Brain microvascular endothelial cell (primary cell): ENCODE data around the gene ADCY7.

ENCODE experiments used
- DNase-seq: peaks from one replicate; pipeline ENCODE4 v3.0.0-alpha.2; 2020
- H3K27ac ChIP-seq: fragments of 250-450 bp; sonication (Bioruptor Pico); 2 replicates; pipeline ENCODE4 v1.5.1; 2020; ENCODE audit warnings: mild to moderate bottlenecking, moderate library complexity
- H3K27me3 ChIP-seq: fragments of 250-450 bp; sonication (Bioruptor Pico); replicated peaks from 2 replicates; pipeline ENCODE4 v1.5.1; 2020; ENCODE audit warnings: mild to moderate bottlenecking
- H3K36me3 ChIP-seq: fragments of 250-450 bp; sonication (Bioruptor Pico); replicated peaks from 2 replicates; pipeline ENCODE4 v1.5.1; 2020; ENCODE audit warnings: mild to moderate bottlenecking
- H3K4me3 ChIP-seq: 2 replicates; pipeline ENCODE4 v1.5.1; 2011; ENCODE audit warnings: low read depth, mild to moderate bottlenecking, control low read depth, low read length, moderate library complexity
- in situ Hi-C: cut with HindIII; loops from 2 replicates; pipeline ENCODE4 v1.10.0; 2017; ENCODE audit warnings: low sequenced_read_pairs, low pct_ligation_motif_present
- TF ChIP-seq, protein P1 (sequence below): IDR thresholded peaks from 2 replicates; pipeline ENCODE4 v1.5.1; 2011; ENCODE audit warnings: low read depth, mild to moderate bottlenecking, moderate library complexity, low read length, control low read depth, inconsistent platforms; ENCODE audit errors: missing control alignments

Gene ADCY7

GRCh38 chr16:50247906-50248608 is 18.3 kb upstream of the ADCY7 start:
- Histone ChIP-seq H3K36me3 (no peaks in the 10 kb centered on the region), H3K27ac (no peak overlapping the region), H3K4me3 (no peak overlapping the region), H3K27me3 (no peaks in the 10 kb centered on the region)
- in situ Hi-C loops: no loop called here
- DNase-seq: no peak
- TF ChIP-seq, protein P1, sequence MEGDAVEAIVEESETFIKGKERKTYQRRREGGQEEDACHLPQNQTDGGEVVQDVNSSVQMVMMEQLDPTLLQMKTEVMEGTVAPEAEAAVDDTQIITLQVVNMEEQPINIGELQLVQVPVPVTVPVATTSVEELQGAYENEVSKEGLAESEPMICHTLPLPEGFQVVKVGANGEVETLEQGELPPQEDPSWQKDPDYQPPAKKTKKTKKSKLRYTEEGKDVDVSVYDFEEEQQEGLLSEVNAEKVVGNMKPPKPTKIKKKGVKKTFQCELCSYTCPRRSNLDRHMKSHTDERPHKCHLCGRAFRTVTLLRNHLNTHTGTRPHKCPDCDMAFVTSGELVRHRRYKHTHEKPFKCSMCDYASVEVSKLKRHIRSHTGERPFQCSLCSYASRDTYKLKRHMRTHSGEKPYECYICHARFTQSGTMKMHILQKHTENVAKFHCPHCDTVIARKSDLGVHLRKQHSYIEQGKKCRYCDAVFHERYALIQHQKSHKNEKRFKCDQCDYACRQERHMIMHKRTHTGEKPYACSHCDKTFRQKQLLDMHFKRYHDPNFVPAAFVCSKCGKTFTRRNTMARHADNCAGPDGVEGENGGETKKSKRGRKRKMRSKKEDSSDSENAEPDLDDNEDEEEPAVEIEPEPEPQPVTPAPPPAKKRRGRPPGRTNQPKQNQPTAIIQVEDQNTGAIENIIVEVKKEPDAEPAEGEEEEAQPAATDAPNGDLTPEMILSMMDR: no peak

DNA sequence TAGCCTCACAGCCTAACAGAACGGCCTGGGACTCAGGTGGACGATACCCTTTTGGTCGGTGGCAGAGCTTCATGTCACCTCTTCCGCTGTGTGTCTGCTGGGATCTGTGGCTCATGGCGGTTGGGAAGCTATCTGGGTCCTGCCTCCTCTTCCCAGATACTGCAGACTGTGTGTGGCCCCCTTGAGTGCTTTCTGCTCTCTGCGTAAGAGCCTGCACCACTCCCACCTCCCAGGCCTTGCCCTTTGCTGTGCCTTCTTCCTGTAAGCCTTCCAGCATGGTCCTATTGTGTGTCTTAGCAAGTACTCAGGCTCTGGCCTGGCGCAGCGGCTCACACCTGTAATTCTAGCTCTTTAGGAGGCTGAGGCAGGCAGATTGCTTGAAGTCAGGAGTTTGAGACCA is 17.5 kb upstream of the ADCY7 start:
- TF ChIP-seq, protein P1: no peak

DNA sequence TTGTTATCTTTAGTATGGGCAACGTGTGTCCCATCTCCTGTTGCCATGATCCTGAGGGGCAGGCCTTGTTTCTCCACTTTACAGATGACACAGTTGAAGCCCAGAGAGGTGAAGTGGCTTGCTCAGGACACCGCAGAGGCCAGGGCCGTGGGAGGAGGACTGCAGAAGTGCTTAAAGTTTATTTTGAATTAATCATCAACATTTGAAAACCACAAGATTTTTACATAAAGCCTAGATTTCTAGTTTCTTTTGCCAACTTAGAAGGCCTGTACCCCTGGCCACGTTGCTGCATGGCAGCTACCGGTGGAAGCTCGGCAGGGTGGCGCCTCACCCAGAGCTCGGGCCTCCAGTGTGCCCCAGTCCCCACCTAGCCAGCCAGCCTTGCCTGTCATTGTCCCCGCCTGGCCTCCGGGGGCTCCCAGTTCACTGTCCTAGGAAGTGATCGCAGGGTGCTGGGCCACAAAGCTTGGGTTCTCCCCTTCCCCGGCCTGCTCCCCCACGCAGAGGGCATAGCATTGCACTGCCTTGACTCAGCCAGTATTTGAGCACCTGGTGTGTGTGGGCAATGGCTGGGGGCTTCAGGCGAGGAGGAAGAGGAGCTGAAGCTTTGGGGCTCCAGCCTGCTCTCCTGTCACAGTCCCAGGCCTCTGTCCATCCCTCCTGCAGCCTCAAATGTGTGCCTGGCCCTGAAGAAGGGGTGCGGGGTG is 14.8 kb upstream of the ADCY7 start:
- DNase-seq: peak; percentile 92
- Histone ChIP-seq H3K4me3 (no peak overlapping the region), H3K27me3 (no peaks in the 10 kb centered on the region), H3K36me3 (no peaks in the 10 kb centered on the region), H3K27ac (peak overlapping the region; percentile 46)
- in situ Hi-C loops: no loop called here
- TF ChIP-seq, protein P1: no peak

More for the DNA sequence above, 17.5 kb upstream of the ADCY7 start:
- in situ Hi-C loops: no loop called here
- DNase-seq: no peak
- H3K27me3 ChIP-seq: no peaks in the 10 kb centered on the region
- H3K4me3 ChIP-seq: no peak overlapping the region
- H3K27ac ChIP-seq: no peak overlapping the region
- H3K36me3 ChIP-seq: no peaks in the 10 kb centered on the region

DNA sequence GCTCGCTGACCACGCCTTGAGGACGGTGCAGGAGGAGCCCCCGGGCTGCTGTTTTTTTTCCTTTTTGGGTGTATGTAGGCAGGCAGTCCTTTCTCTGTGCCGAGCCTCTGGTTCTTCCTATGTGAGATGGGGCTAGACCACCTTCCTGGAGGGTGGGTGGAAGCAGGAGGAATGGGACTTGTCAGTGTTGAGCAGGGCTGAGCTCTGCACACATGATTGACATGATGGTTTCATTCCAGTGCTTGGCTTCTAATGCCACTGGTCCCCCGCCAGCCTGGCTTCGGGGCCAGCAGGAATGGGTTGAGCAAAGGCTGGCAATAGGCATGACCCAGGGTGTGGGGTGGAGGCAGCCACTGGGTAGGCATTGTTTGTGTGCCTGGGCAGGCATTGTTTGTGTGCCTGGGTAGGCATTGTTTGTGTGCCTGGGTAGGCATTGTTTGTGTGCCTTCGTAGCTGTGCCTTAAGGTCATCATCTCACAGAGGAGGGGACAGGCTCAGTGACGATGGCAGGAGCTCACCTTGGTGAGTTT is 14.2 kb upstream of the ADCY7 start:
- Histone ChIP-seq H3K4me3 (no peak overlapping the region), H3K27ac (no peak overlapping the region), H3K36me3 (no peaks in the 10 kb centered on the region), H3K27me3 (no peaks in the 10 kb centered on the region)
- DNase-seq: no peak
- in situ Hi-C loops: no loop called here
- TF ChIP-seq, protein P1: no peak

DNA sequence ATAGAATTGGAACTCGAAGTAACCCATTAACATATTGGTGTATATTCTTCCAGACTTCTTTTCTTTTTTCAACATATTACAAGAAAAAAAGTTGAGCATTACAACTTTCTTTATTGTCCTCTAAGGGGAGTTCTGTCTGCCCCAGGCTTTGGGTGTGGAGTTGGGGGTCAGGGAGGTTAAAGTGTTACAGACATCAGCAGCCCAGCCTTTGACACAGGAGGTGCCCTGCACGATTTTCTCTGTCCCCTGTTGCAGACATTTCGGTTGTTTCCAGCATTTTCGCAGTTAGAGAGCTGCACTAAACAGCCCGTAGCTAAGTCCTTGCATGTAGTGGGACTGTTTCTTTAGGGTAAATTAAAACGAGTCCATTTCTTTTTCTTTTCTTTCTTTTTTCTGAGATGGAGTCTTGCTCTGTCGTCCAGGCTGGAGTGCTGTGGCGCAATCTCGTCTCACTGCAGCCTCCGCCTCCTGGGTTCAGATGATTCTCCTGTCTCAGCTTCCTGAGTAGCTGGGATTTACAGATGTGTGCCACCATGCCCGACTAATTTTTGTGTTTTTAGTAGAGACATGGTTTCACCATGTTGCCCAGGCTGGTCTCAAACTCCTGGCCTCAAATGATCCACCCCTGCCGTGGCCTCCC is 13.4 kb upstream of the ADCY7 start:
- no peaks in the 10 kb centered on the region for H3K36me3 ChIP-seq
- H3K27ac ChIP-seq: no peak overlapping the region
- in situ Hi-C loops: no loop called here
- TF ChIP-seq, protein P1: no peak
- DNase-seq: no peak
- H3K4me3 ChIP-seq: no peak overlapping the region
- no peaks in the 10 kb centered on the region for H3K27me3 ChIP-seq
